ENCODE measurements around the gene GOLGA2.

- TF ChIP-seq SUZ12 (IDR thresholded peaks at IDR 0.05; ENCODE audit: extremely low read depth, insufficient read depth, insufficient read length) (no peak), ZNF274 (IDR thresholded peaks at IDR 0.05; ENCODE audit: low read depth, low read length) (no peak)
These were observed 8.8 kb downstream of the GOLGA2 start for GRCh38 chr9:128266868-128267590.

Measured in NT2/D1 (cell line).